Stimulated activated CD4-positive, alpha-beta T cell treated with anti-CD3 and anti-CD28 coated beads, Interleukin-1b, Interleukin-23, amount 100 ng/mL, for 4 hours (primary cell): ENCODE measurements around the gene GGA2.
"Not testable (repeated sequence)": the region's sequence is repeated elsewhere in the genome, so short reads cannot be mapped to it uniquely, and the experiment has no call there.

Experiments used
- DNase-seq, 2 donors: peaks; one replicate each; pipeline ENCODE4 v3.0.0-alpha.2; 2020; ENCODE audit warnings: low read depth in 2 of 2

The GGA2 gene, protein sequence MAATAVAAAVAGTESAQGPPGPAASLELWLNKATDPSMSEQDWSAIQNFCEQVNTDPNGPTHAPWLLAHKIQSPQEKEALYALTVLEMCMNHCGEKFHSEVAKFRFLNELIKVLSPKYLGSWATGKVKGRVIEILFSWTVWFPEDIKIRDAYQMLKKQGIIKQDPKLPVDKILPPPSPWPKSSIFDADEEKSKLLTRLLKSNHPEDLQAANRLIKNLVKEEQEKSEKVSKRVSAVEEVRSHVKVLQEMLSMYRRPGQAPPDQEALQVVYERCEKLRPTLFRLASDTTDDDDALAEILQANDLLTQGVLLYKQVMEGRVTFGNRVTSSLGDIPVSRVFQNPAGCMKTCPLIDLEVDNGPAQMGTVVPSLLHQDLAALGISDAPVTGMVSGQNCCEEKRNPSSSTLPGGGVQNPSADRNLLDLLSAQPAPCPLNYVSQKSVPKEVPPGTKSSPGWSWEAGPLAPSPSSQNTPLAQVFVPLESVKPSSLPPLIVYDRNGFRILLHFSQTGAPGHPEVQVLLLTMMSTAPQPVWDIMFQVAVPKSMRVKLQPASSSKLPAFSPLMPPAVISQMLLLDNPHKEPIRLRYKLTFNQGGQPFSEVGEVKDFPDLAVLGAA

GRCh38 chr16:23510164-23510914 lies at the start of gene GGA2:
GGA2 (minus strand) TSS chr16:23510494; CDS start chr16:23510411, 83 bp downstream.
- peak; percentile 69 to 78 for DNase-seq

DNA sequence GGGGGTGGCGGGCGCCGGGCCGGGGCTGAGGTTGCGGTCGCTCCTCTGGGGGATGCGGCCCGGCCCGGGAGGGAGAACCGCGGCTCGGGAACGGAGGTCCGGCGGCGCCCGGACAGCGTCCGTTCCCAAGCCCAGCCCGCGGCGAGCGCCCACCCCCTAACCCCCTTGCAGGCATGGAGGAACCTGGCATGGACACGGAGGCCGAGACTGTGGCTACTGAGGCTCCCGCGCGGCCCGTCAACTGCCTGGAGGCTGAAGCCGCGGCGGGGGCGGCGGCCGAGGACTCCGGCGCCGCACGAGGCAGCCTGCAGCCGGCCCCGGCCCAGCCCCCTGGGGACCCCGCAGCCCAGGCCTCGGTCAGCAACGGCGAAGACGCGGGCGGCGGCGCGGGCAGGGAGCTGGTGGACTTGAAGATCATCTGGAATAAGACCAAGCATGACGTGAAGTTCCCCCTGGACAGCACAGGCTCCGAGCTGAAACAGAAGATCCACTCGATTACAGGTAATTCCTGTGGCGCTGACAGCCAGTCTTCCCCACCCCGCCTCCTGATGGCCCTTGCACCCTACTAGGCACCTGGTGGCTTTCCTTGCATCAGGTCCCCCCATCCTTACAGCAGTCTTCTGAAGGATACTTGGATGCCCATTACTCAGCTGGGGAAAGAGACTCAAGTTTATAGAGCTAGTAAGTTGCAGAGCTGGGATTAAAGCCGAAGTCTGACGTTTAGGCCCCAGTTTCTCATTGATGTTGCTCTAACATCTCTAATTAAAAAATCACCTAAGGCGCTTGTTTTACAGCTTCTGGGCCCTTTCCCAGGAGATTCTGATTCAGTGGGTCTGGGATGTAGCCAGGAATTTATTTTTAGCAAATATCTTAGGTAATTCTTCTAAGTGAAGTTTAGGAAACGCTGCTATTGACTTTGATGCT lies 47.7 kb upstream of the GGA2 start:
- DNase-seq = peak in 1 of 2 donors; percentile 18

- peak; percentile 93 to 96 for DNase-seq
These were observed 46.8 kb upstream of the GGA2 start, which contains the start of the genes EARS2 and UBFD1 for GRCh38 chr16:23556881-23557778. EARS2 (minus strand) TSS chr16:23557350; CDS start chr16:23557343, 7 bp downstream. UBFD1 (plus strand) TSS chr16:23557727; CDS start chr16:23557743, 16 bp downstream.

GRCh38 chr16:23554536-23554935 lies 44.2 kb upstream of the GGA2 start:
- DNase-seq = no peak

- DNase-seq = no peak
These were observed 41.9 kb upstream of the GGA2 start for GRCh38 chr16:23552161-23552560.

- DNase-seq = no peak
These were observed 39.6 kb upstream of the GGA2 start for GRCh38 chr16:23549938-23550337.

- no peak for DNase-seq
These were observed 34.1 kb upstream of the GGA2 start for GRCh38 chr16:23544436-23544835.

- DNase-seq = not testable (repeated sequence)
These were observed 30.5 kb upstream of the GGA2 start for GRCh38 chr16:23540817-23541178.

DNA sequence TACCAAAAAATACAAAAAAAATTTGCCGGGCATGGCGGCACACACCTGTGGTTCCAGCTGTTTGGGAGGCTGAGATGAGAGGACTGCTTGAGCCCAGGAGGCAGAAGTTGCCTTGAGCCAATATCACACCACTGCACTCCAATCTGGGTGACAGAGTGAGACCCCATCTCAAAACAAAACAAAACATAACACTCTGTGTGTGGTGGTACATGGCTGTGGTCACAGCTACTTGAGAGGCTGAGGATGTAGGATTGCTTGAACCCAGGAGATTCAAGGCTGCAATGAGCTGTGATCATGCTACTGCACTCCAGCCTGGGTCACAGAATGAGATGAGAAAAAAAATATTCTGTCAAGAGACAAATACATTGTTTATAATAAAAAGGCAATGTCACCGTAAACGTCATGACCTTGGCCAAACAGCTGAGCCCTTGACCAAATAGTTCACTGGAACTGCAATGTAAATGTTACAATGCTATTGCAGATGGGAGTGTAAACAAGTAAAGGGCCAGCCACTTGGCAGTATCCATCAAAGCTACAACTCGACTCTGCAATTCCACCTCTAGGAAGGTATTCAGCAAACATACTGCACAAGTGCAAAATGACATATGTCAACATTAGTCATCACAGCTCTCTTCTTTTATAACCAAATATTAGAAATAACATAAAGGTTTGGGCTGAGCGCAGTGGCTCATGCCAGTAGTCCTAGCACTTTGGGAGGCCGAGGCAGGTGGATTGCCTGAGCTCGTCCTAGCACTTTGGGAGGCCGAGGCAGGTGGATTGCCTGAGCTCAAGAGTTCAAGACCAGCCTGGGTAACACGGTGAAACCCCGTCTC lies 29.9 kb upstream of the GGA2 start:
- DNase-seq = no peak

GRCh38 chr16:23538919-23539278 lies 28.6 kb upstream of the GGA2 start:
- DNase-seq = no peak

DNA sequence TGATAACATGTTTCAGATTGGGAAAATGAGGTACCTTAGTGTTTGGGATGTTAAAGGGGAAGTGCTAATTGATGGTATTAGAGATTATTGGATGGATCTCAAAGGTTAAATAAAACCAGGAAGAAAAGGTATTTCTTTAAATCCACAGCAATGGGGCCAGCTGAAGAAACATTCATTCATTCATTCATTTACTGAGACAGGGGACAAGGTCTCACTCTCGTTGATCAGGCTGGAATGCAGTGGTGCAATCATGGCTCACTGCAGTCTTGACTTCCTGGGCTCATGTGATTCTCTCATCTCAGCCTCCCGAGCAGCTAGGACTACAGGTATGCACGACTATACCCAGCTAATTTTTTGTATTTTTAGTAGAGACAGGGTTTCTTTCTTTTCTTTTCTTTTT lies 27.1 kb upstream of the GGA2 start:
- no peak for DNase-seq

DNA sequence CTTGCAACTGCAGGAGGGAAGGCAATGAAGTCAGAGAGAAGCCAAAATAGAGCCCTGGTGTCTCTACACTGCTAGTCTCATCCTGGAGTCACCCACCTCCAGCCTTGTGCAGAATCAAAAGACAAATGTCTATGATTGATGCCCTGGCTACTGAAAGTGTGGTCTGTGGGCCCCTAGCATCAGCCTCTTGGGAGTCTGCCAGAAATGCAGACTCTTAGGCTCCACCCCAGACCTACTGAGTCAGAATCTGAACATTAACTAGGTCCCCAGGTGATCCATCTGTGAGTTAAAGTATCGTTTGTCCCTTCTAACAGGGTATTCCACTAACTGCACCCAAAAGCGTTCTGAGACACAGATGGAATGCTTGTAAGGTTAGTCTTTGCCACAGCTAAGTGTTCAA lies 25.6 kb upstream of the GGA2 start:
- no peak for DNase-seq

DNA sequence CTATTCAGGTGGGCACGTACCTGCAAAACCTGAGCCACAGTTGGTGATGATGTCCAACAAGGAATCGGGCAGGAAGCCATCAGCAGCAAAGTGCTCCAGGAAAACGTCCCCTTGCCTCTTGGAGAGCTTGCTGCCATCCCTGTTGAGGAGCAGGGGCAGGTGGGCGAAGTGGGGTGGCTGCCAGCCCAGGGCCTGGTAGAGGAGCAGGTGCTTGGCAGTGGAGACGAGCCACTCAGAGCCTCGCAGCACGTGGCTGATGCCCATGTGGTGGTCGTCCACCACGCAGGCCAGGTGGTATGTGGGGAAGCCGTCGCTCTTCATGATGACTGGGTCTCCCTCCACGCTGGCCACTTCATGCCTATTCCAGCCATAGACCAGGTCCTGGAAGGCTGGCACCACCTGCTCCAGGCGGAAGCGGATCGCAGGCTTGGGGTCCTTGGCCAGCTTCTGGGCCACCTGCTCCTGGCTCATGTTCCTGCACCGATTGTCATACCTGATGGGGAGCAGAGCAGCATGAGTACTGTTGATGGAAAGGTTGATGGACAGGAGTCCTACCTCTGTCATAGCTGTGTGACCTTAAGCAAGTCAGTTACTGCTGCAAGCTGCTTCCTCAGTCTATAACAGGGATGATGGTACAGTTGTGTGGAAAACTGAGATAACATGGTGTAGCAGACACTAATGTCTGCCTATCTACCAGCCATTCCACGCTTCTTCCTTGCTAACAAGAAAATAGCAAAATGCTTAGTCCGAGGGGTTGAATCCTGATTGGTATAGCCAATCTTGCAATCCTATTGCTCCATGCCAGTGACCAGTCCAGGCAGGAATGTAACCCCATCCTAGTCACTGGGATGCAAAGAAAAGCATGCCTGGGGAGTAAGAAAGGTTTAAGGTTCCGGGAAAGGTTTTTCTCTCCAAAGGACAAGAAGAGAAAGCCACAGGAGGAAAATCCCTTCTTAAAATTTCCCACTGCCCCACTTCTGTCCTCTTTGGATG lies 24.9 kb upstream of the GGA2 start:
- no peak for DNase-seq

- DNase-seq = no peak
These were observed 22.2 kb upstream of the GGA2 start for GRCh38 chr16:23532448-23532847.

DNA sequence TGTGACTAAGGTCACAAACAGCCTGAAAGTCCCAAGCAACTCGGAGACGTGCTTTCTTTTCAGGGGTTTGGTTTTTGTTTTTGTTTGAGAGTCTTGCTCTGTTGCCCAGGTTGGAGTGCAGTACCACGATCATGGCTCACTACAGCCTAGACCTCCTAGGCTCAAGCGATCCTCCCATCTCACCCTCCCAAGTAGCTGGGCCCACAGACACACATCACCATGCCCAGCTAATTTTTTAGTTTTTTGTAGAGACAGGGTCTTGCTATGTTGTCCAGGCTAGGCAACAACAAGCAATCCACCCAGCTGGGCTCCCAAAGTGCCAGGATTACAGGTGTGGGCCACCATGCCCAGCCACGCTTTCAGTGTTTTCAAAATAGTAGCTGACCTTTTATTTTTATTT lies 19.8 kb upstream of the GGA2 start:
- no peak for DNase-seq

DNA sequence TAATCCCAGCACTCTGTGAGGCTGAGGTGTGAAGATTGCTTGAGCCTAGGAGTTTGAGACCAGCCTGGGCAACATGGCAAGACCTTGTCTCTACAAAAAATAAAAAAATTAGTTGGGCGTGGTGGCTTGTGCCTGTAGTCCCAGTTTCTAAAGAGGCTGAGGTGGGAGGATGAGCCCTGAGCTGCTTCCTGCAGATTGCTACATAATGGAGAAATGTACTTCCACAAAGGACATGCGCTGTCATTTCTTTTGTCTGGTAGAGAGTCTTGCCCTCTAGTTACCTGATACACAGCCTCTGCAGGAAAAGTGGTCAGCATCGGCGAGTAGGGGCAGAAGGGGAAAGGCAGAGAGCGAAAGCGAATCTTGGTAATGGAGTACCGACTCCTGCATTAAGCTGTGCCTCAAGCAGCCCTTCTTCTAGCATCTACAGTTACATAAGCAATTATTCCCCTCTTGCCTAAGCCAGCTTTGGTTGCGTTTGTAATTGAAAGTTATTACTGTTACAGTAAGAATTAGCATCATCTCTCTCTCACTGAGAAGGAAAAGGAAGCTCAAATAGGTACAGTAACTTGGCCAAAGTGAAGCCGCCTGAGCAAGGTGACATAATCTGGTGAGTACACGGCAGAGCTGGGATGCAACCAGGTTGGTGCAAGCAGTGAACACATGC lies 18.5 kb upstream of the GGA2 start:
- no peak for DNase-seq

GRCh38 chr16:23527961-23528643 lies 17.8 kb upstream of the GGA2 start:
- no peak for DNase-seq
